Measurements from ENCODE around the gene MYADM. TPM values are rescaled to one million over a fixed set of nuclear protein-coding genes. Genes with fewer than 3 reads are reported as not detected.
A peak's percentile ranks its signal among the peaks of the same experiment; 100 is the strongest.

The MYADM gene
- polyA plus RNA-seq, 1 of the 3 experiments (the other 2 are of a cell fraction), result 38.7 TPM

- Histone ChIP-seq H3K9me2 (no peaks in the 10 kb centered on the region), H3K27me3 (ENCODE audit: insufficient read depth) (peaks cover 46% of the 10 kb centered on the region), H3K27ac (ENCODE audit: low read depth in 2 of 2, low read length in 1 of 2) (no peak overlapping the region), H3K4me3 (ENCODE audit: low read depth in 2 of 2, low read length in 1 of 2) (no peak overlapping the region), H3K9me3 (no peaks in the 10 kb centered on the region), H3K4me1 (ENCODE audit: control insufficient read depth in 1 of 2, insufficient read depth in 2 of 2, low read depth in 1 of 2, low read length in 1 of 2) (peaks cover 0 to 4% of the 10 kb centered on the region in 2 experiments; a peak in 2 of 4 replicates), H3F3A (replicated peaks; ENCODE audit: insufficient read depth) (no peaks in the 10 kb centered on the region), H3K79me2 (ENCODE audit: insufficient read depth) (no peaks in the 10 kb centered on the region), H4K20me1 (ENCODE audit: insufficient read depth) (no peaks in the 10 kb centered on the region), H2AFZ (ENCODE audit: low read depth) (no peak overlapping the region), H3K4me2 (no peak overlapping the region), H3K36me3 (replicated peaks in 1 of 2; ENCODE audit: control insufficient read depth in 1 of 2, insufficient read depth in 2 of 2, low read length in 1 of 2) (no peaks in the 10 kb centered on the region), H3K9ac (no peak overlapping the region)
- TF ChIP-seq EZH2phosphoT487 (IDR thresholded peaks at IDR 0.05; ENCODE audit: borderline replicate concordance, low read depth) (no peak), JUND (IDR thresholded peaks at IDR 0.05) (no peak), SMC3 (IDR thresholded peaks at IDR 0.05; ENCODE audit: low read depth, low read length) (no peak), ELF1 (IDR thresholded peaks at IDR 0.05) (no peak), NFIC (IDR thresholded peaks at IDR 0.05; ENCODE audit: borderline replicate concordance) (no peak), CHD2 (IDR thresholded peaks at IDR 0.05; ENCODE audit: low read length, partially characterized antibody) (peak; percentile 47)
- ChIA-PET POLR2A (no interaction called here), CTCF (interaction anchor here (1.7 kb wide), 1 partner anchor 14 kb away, joined by 5 read pairs; no protein-coding TSS in a partner anchor)
- 32% methylated on average over 8 of the region's 8 CpGs for WGBS (ENCODE audit: low lambda C conversion rate)
- peak; percentile 76 for DNase-seq
Measured at GRCh38 chr19:53892981-53893325, 25.3 kb downstream of the MYADM start.

GRCh38 chr19:53894707-53895106 is 27.0 kb downstream of the MYADM start:
- TF ChIP-seq EZH2phosphoT487 (IDR thresholded peaks at IDR 0.05; ENCODE audit: borderline replicate concordance, low read depth) (no peak), GABPA (IDR thresholded peaks at IDR 0.05; ENCODE audit: low read depth) (no peak), CTCF (IDR thresholded peaks at IDR 0.05) (no peak), YY1 (IDR thresholded peaks at IDR 0.05; ENCODE audit: low read depth) (no peak), TEAD4 (IDR thresholded peaks at IDR 0.05; ENCODE audit: borderline replicate concordance, insufficient read depth) (no peak), RAD21 (IDR thresholded peaks at IDR 0.05; ENCODE audit: low read length) (no peak), PBX3 (IDR thresholded peaks at IDR 0.05) (no peak), TCF12 (IDR thresholded peaks at IDR 0.05) (no peak), USF2 (IDR thresholded peaks at IDR 0.05; ENCODE audit: borderline replicate concordance, low read depth, low read length) (no peak), REST (IDR thresholded peaks at IDR 0.05; ENCODE audit: low read depth, low read length) (no peak)
- CTCF ChIA-PET, result interaction anchor here (1.1 kb wide), 1 partner anchor 135 kb away, joined by 3 read pairs; no protein-coding TSS in a partner anchor
- H3K27me3 ChIP-seq (ENCODE audit: insufficient read depth), result peaks cover 54% of the 10 kb centered on the region

More at GRCh38 chr19:53894707-53895106, 27.0 kb downstream of the MYADM start:
- no peaks in the 10 kb centered on the region for H3K79me2 ChIP-seq (ENCODE audit: insufficient read depth)
- WGBS (ENCODE audit: low lambda C conversion rate), result 69% methylated on average over 9 of the region's 9 CpGs
- no peaks in the 10 kb centered on the region for H3F3A ChIP-seq (replicated peaks; ENCODE audit: insufficient read depth)
- H3K9me2 ChIP-seq, result no peaks in the 10 kb centered on the region
- H3K4me3 ChIP-seq (ENCODE audit: low read depth in 2 of 2, low read length in 1 of 2), result no peak overlapping the region
- no peak overlapping the region for H3K4me2 ChIP-seq
- H2AFZ ChIP-seq (ENCODE audit: low read depth), result no peak overlapping the region
- H3K9ac ChIP-seq, result no peak overlapping the region
- no peaks in the 10 kb centered on the region for H3K36me3 ChIP-seq (replicated peaks in 1 of 2; ENCODE audit: control insufficient read depth in 1 of 2, insufficient read depth in 2 of 2, low read length in 1 of 2)
- no peaks in the 10 kb centered on the region for H4K20me1 ChIP-seq (ENCODE audit: insufficient read depth)
- H3K4me1 ChIP-seq (ENCODE audit: control insufficient read depth in 1 of 2, insufficient read depth in 2 of 2, low read depth in 1 of 2, low read length in 1 of 2), result peaks cover 0 to 5% of the 10 kb centered on the region in 2 experiments; a peak in 2 of 4 replicates
- no peak for DNase-seq
- POLR2A ChIA-PET, result no interaction called here
- H3K9me3 ChIP-seq, result no peaks in the 10 kb centered on the region
- H3K27ac ChIP-seq (ENCODE audit: low read depth in 2 of 2, low read length in 1 of 2), result no peak overlapping the region

Measured in SK-N-SH (cell line).